ENCODE results near the gene C19orf12. TPM values are rescaled to one million over a fixed set of nuclear protein-coding genes. Genes with fewer than 3 reads are reported as not detected.

The C19orf12 gene
- total and polyA plus RNA-seq, 2 of the 4 experiments (the other 2 are of a cell fraction) = 16.3 to 24.0 TPM

DNA sequence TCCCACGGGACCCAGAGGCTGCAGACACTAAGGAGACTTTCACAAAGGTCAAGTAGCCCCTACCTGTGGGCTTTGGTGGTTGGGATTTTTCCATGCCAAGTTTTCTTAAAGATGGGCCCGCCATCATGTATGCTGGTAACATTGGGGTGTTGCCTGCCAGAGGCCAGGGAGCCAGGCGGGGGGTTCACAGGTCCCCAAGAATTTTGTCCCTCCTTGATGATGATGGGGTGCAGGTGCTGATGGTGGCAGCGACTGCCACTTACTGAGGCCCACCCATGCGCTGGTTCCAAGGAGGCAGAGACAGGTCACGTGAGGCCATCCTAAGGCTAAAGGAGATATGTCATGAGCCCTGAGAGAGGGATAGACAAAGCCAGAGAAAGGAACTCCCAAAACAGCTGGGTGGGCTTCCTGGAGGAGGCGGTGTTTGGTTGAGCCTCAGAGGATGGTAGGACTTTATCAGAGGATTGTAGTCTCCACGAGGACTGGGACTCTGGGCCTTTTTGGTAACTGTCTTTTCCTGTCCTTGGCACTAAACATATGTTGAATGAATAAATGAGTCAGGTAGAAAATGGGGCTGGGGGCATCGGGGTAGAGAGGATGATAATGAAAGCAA lies 35.4 kb downstream of the C19orf12 start:
- ChIA-PET CTCF (no interaction called here), POLR2A (ENCODE audit: unreplicated experiment) (no interaction called here)
- Histone ChIP-seq H3K18ac (ENCODE audit: low read depth, low read length) (no peak overlapping the region), H2BK20ac (ENCODE audit: low read depth, low read length) (no peak overlapping the region), H2AK9ac (replicated peaks; ENCODE audit: low read depth, low read length, poor library complexity) (no peak overlapping the region), H3K36me3 (ENCODE audit: control insufficient read depth, insufficient read depth, low read length) (peaks cover 14% of the 10 kb centered on the region; the same call in 1 of the 2 replicates), H3K4ac (ENCODE audit: low read depth, low read length) (no peak overlapping the region), H3K9me3 (ENCODE audit: control insufficient read depth, insufficient read depth, low read length) (no peaks in the 10 kb centered on the region), H3K23ac (ENCODE audit: low read depth, low read length) (no peak overlapping the region), H3K4me2 (ENCODE audit: low read depth, low read length) (no peak overlapping the region), H4K20me1 (ENCODE audit: insufficient read depth, low read length) (no peaks in the 10 kb centered on the region), H2BK120ac (ENCODE audit: low read depth, low read length) (no peak overlapping the region), H2AK5ac (ENCODE audit: low read depth, low read length) (no peak overlapping the region), H3K27me3 (ENCODE audit: control insufficient read depth, insufficient read depth, low read length) (no peaks in the 10 kb centered on the region), H3K4me1 (ENCODE audit: control insufficient read depth, insufficient read depth, low read length) (no peaks in the 10 kb centered on the region), H2AFZ (replicated peaks; ENCODE audit: low read length, poor library complexity) (no peak overlapping the region), H4K91ac (ENCODE audit: insufficient read depth, low read depth, low read length) (no peak overlapping the region), H3K9me1 (ENCODE audit: insufficient read depth, low read length) (no peaks in the 10 kb centered on the region), H3K14ac (replicated peaks; ENCODE audit: low read depth, low read length) (no peak overlapping the region), H3K27ac (ENCODE audit: insufficient read depth, low read length) (no peak overlapping the region), H3K4me3 (ENCODE audit: insufficient read depth, low read depth, low read length) (no peak overlapping the region), H3K56ac (ENCODE audit: extremely low read depth, insufficient read depth, low read length) (no peak overlapping the region), H3K79me1 (ENCODE audit: low read depth in 1 of 2, low read length in 2 of 2) (0 out of 4 replicates have a peak, but pooled peaks cover 0 to 4% of the 10 kb centered on the region in 2 experiments), H4K8ac (ENCODE audit: low read depth in 2 of 2, low read length in 2 of 2) (no peak overlapping the region), H4K5ac (ENCODE audit: low read depth, low read length) (no peak overlapping the region), H3K9ac (ENCODE audit: low read depth, low read length) (no peak overlapping the region), H2BK5ac (ENCODE audit: low read depth, low read length, poor library complexity, severe bottlenecking) (no peak overlapping the region), H2BK15ac (ENCODE audit: low read depth, low read length) (no peak overlapping the region)
- WGBS, 2 experiments (ENCODE audit: extremely low coverage in 2 of 2, insufficient read length in 1 of 2) = 100% methylated on average over 1 of the region's 9 CpGs; no CpG with 5 or more reads in 1 of the 2 experiments
- ATAC-seq (ENCODE audit: low read depth) (no peak), DNase-seq (no peak)
- dilution Hi-C loops (cut with HindIII; ENCODE audit: low sequenced_read_pairs, unreplicated experiment) (no loop called here), intact Hi-C loops (cut with micrococcal nuclease) (no loop called here), in situ Hi-C loops (cut with MboI; ENCODE audit: low sequenced_read_pairs) (no loop called here)
- TF ChIP-seq, protein P1, sequence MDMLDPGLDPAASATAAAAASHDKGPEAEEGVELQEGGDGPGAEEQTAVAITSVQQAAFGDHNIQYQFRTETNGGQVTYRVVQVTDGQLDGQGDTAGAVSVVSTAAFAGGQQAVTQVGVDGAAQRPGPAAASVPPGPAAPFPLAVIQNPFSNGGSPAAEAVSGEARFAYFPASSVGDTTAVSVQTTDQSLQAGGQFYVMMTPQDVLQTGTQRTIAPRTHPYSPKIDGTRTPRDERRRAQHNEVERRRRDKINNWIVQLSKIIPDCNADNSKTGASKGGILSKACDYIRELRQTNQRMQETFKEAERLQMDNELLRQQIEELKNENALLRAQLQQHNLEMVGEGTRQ (IDR thresholded peaks at IDR 0.05; ENCODE audit: low read depth, low read length) = no peak
- TF ChIP-seq, protein P2, sequence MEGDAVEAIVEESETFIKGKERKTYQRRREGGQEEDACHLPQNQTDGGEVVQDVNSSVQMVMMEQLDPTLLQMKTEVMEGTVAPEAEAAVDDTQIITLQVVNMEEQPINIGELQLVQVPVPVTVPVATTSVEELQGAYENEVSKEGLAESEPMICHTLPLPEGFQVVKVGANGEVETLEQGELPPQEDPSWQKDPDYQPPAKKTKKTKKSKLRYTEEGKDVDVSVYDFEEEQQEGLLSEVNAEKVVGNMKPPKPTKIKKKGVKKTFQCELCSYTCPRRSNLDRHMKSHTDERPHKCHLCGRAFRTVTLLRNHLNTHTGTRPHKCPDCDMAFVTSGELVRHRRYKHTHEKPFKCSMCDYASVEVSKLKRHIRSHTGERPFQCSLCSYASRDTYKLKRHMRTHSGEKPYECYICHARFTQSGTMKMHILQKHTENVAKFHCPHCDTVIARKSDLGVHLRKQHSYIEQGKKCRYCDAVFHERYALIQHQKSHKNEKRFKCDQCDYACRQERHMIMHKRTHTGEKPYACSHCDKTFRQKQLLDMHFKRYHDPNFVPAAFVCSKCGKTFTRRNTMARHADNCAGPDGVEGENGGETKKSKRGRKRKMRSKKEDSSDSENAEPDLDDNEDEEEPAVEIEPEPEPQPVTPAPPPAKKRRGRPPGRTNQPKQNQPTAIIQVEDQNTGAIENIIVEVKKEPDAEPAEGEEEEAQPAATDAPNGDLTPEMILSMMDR (conservative IDR thresholded peaks at IDR 0.05; ENCODE audit: low read depth, low read length) = no peak
- TF ChIP-seq MXI1 (IDR thresholded peaks at IDR 0.05; ENCODE audit: borderline replicate concordance, low read depth, low read length) (no peak), BHLHE40 (IDR thresholded peaks at IDR 0.05; ENCODE audit: low read depth, low read length) (no peak)
- no TSS peak for BruUV-seq (replicated peaks)
